Measurements from ENCODE around the gene TRABD.

TRABD gene

GRCh38 chr22:50220603-50221409 lies 35.1 kb downstream of the TRABD start:
- DNase-seq = no peak

GRCh38 chr22:50221410-50222300 lies 35.9 kb downstream of the TRABD start:
- DNase-seq = no peak

GRCh38 chr22:50222508-50222907 lies 36.8 kb downstream of the TRABD start:
- no peak for DNase-seq

DNA sequence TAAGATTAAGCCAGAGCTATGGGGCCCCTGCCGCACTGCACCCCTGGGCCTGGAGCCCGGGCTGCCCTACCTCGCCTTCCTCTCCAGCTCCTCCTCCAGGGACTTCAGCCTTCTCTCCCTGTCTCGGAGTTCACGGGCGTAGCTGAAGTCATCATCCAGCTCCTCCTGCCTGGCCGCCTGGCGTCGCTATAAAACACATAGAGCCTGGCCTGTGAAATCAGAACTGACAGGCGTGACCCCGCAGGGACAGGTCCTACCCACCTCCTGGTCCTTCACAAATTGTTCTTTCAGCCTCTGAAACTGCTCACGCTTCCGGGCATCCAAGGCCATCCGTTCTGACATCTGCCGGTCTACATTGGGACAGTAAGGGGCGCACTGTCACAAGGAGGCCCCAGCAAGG lies 38.4 kb downstream of the TRABD start:
- no peak for DNase-seq

DNA sequence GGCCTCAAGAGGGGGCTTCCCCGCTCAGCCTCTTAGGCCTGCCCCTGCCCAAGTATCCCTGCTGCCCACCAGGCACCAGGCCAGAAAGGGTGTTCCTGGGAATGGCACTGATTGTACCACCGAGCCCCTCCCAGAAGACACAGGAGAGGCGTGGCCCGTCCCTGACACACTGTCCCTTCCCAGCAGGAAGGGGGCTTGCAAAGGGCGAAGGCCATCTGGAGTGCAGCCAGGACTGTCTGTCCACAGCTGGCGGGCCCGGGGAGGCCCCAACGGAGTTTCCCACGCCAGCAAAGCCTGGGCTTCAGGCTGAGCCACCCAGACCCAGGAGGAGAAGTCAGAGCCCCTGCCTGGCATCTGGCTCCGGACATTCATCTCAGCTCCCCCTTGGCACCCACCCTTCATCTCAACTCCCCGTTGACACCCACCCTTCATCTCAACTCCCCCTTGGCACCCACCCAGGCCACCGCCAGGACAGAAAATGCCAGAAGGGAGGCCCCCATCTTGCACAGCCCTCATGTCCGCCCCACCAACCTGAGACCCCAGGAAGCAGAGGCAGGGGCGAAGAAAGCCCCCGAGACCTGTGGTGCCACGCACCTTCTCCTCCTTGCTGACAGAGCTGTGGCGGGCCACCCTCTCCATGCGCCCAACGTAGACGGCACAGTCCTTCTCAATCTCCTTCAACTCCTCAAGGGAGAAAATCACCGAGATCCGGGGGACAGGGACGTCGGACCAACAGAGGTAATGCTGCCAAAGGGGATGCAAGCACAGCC lies 39.7 kb downstream of the TRABD start:
- no peak for DNase-seq

GRCh38 chr22:50226063-50226874 lies 40.6 kb downstream of the TRABD start:
- DNase-seq = no peak

DNA sequence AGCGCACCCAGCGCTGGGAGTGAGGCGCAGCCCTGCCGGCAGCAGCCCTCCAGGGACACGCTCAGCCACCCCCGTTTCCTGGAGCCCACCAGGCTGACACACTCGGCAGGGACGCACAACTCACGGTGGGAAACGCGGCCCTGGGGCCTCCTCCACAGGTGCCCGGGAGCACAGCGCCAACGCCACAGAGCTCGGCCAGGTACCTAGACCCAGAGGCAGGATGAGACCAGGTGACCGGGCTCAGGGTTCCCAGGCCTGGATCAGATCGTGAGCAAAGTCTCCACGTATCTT lies 41.1 kb downstream of the TRABD start:
- DNase-seq = no peak

DNA sequence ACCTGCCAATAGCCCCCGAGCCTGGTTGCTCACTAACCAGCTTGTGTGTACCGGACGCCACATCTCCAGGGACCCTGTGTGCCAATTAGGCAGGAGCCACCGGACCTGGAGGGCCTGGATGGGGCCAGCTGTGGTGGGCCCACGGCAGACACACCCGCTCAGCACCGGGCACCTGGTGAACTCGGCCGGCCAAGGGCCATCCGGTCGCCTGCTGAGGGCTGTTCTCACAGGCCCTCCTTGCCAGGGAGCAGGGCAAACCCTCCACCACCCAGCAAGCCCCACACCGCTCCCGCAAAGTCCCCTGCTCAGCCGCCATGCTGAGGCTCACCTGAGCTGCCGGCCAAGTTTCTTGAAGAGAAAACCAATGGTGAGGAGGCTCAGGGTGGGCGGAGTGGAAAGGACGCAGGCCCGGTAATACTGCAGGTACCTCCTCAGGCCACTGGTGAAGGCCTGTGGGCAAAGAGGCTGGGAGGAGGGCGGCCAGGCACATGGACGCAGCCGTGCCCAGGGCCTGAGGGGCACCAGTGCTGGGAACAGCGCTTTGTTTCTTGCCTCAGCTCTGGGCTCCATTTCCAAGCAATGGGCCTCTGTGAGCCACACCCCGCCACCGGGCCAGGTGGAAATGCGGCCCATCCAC lies 42.0 kb downstream of the TRABD start:
- DNase-seq = no peak

DNA sequence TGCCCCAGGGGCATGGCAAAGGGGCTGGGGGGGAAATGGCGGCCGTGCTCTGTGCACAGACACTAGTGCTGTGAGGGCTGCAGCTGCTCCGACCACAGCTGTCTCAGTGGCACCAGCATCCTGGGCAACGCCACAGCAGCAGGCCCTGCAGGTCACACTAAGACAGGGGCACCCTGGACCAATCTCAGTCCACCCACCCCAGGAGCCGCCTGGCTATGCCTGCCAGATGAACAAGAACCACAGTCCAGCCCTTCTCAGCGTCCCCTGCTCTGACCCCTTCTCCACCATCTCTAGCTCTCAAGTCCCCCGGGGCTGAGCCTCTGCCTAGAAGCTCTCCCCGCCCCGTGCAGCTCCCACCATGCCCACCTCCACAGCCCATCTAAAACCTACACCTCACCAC lies 42.7 kb downstream of the TRABD start:
- no peak for DNase-seq

GRCh38 chr22:50229370-50229769 lies 43.7 kb downstream of the TRABD start:
- no peak for DNase-seq

- no peak for DNase-seq
Measured at GRCh38 chr22:50232481-50233151, 46.9 kb downstream of the TRABD start.

GRCh38 chr22:50233223-50233622 lies 47.5 kb downstream of the TRABD start:
- no peak for DNase-seq

GRCh38 chr22:50236731-50237409 lies 51.2 kb downstream of the TRABD start:
- no peak for DNase-seq

DNA sequence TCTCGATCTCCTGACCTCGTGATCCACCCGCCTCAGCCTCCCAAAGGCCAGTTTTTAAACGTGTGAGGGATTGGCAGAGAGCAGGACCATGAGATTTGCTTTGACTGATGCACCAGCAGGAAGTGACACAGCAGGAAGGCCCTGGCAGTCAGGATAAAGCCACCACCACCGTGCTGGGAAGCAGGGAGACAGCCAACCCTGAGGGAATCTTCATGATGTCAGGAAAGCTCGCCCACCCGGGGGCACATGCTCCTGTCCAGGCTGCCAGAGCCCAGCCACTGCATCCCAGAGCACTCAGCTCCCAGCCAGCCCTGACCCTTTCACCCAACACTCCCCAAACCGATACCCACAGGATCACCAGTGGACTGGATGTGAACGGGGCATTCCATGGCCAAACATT lies 53.0 kb downstream of the TRABD start:
- DNase-seq = no peak

DNA sequence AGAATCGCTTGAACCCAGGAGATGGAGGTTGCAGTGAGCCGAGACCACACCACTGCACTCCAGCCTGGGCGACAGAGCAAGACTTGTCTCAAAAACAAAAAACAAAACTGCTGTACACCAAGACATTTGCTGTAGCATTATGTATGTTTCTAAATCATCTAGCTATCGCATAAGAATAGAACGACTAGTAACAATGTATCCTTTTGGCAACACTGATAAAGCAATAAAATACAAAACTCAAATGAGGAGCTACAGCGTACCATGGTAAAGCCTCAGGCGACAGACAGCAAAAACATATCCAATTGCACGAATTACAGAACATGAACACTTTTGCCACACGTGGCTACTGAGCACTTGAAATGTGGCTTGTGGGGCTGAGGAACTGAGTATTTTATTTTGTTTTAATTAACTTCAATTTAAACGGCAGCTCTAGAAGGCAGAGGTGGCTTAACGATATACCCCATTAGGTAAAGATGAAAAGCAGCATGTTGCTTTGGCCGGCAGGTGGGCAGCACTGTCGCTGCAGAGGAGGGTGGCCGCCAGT lies 56.8 kb downstream of the TRABD start:
- DNase-seq = no peak

DNA sequence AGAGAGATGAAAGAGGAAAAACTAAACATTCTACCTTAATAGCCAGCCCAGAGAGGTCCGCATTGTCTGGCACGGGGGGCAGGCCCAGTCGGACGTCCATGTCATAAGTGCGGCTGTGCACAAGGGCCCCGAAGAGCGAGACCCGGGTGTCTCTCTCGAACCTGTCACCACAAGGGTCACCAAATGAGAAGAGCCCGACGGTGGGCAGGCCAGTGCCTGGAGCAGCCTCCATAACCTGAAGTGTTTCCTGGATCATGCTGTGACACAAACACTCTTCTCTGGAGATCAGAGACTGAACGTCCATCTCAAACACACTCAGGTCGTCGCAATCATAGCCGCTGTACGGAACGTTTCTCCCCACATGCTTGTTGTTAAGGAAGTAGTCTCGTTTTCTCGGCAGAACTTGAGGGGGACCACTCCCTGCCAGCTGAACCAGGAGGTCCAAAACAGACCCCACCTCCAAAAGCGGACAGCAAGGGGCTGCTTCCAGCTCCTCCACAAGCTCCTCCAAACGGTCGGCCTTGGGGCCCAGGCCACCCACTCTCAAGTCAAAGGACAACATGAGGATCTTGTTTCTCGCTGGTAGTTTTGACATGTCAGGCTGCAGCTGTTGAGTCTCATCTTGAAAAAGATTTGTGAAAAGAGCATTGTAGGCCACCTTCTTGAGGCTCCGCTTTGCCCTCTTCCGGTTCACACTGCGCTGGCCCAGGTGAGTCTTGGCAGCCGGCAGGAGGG lies 58.1 kb downstream of the TRABD start:
- no peak for DNase-seq

DNA sequence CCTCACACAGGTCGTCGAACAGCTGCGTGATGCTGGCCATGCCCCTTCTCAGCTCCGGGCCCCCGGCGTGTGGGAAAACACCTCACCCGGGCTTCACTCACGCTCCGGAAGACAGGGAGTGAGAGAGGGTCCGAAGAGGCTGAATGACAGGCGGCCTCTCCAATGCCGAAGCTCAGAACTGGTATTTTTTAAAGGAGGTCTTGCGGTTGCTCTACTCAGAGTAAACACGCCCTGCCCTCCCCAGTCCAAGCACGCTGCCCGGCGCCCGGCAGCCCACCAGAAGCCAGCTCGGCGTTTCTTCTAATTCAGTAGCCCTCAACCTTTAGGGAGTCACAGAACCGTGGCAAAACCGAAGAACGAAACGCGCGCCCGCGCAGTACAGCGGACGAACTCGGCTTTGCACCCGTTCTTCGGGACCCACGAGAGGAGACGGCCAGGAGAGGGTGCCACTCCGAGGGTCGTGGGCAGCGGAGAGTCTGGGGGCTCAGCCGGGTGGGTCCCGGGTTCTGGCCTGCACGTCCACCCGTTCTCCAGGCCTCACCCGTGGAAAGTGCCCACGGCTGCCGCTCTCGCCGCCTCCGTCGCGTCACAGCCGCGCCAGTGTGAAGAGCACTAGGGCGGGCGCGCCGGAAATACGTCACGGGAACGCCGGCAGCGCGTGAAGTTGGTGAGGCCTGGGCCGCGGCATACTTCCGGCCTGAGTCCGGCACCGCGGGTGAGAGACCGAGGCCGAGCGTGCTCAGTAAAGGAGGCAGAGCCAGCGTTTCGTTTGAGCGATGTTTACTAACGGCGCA lies 58.9 kb downstream of the TRABD start, which contains the start of gene TUBGCP6:
Gene TUBGCP6 (minus strand): TSS at position 604 of the 794 bp plus-strand sequence. CDS start 564 bp downstream, at position 40.
- DNase-seq = peak; percentile 88

DNA sequence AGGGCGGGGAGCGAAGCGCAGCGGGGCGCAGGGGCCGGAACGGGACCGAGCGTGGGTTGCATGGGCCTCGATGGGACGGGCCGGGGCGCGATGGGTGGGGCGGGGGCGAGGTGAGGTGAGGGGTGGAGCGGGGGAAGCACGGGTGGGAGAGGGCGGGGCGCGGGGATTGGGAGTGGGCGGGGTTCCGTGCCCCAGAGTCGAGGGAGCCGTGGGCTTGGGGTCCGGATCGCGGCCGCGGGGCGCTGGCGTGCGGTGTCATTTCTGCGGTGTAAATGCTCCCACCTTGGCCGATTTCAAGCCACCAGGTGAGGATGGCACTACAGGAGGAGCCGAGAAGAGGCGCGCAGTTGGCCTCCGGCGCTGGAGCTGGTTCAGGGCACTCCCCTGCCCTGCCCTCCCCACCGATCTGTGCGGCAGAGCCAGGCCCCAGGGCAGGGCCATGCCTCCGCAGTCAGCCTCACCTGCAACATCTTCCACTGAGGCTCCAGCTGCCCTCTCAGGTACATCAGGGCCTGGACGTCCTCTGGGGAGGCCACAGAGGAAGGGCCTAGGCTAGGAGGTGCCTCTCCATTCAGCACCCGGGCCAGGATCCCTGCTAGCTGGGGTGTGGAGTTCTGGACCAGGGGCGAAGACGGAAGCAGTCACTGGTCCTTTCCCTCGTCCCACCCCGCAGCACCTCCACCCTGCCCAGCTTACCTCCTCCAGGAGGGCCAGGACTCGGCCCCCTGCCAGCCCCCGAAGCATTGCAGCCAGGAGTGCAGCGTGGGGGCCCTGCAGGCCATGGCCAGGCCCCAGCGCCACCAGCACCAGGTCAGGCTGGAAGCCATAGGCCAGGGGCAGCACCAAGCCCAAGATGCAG lies 59.7 kb downstream of the TRABD start:
- DNase-seq = no peak
